ENCODE measurements around the gene MPEG1.

MPEG1 gene

DNA sequence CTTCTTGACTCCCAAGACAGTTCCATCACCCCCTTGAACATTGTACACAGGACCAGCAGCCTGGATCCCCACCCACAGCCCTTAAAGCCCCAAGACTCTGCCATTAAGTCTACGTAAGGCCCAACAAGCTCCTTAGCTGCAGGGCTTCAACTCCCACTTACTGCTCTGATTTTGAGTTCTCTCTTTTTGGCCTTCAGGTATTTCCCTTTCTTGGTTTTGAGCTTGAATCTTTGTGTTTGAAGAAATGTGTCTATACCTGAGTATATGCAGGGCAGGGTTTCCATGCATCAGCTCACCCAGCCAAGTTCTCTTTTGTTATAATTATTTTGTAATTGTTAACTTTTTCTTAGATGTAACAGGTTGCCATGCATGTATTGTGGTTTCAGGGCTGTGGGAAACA lies 10.4 kb upstream of the MPEG1 start (continued):
- TF ChIP-seq TSHZ2 (CRISPR knock-in tag; IDR thresholded peaks at IDR 0.05) = no peak
- TF ChIP-seq ARNTL (CRISPR knock-in tag; IDR thresholded peaks at IDR 0.05; ENCODE audit: borderline replicate concordance, low read depth) = no peak

GRCh38 chr11:59222464-59223060 lies 9.8 kb upstream of the MPEG1 start:
- TF ChIP-seq RARB (CRISPR knock-in tag; IDR thresholded peaks at IDR 0.05) (no peak), ZNF8 (CRISPR knock-in tag; IDR thresholded peaks at IDR 0.05) (no peak), ZNF565 (CRISPR knock-in tag; conservative IDR thresholded peaks at IDR 0.05; ENCODE audit: low read depth) (no peak), ZFP30 (CRISPR knock-in tag; IDR thresholded peaks at IDR 0.05) (no peak)
- ATAC-seq = no peak

DNA sequence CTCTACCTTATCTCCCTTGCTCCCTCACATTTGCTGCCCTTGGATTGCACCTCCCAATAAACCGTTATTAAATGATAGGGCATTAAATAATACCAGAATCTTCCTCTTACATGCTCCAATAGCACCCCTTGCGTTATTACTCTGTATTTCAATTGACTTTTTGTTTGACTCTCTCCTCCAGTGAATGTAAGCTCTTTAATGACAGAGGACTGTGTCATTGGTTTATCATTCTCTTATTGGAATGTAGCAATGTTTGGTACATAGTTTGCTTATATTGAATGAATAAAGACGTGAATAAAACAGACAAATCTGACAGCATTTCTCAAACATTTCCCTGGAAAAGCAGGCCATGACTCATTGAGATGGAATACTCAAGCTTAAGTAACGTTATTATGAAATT lies 8.7 kb upstream of the MPEG1 start:
- no peak for TF ChIP-seq ARNTL (CRISPR knock-in tag; IDR thresholded peaks at IDR 0.05; ENCODE audit: borderline replicate concordance, low read depth)
- TF ChIP-seq SNAI2 (CRISPR knock-in tag; IDR thresholded peaks at IDR 0.05) = no peak
- TF ChIP-seq GLIS3 (CRISPR knock-in tag; IDR thresholded peaks at IDR 0.05) = no peak
- TF ChIP-seq CSRNP3 (CRISPR knock-in tag; IDR thresholded peaks at IDR 0.05) = no peak
- TF ChIP-seq TCF4 (CRISPR knock-in tag; IDR thresholded peaks at IDR 0.05; ENCODE audit: borderline replicate concordance) = no peak
- no peak for TF ChIP-seq TSHZ2 (CRISPR knock-in tag; IDR thresholded peaks at IDR 0.05)
- no peak for TF ChIP-seq ZNF8 (CRISPR knock-in tag; IDR thresholded peaks at IDR 0.05)
- TF ChIP-seq RARB (CRISPR knock-in tag; IDR thresholded peaks at IDR 0.05) = no peak
- no peak; the same call in 2 of the 3 replicates for ATAC-seq

DNA sequence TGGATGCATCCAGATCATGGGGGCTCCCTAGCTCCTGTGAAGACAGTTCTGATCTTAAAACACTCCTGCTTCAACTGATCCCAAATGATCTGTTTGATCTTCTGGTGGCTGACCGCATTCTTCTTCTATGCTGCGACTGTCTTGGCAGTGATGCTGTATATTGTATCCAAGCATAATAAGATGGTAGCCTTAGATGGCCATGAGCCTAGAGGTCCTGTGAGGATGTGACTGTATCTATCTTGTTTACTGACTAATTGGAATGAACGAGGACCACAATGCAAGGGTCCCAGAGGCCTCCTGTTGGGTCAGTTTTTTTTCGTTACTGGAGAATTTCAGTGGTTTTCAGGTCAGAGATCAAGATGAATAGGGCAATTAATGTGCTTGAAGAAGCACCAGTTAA lies 7.1 kb upstream of the MPEG1 start:
- no peak for ATAC-seq
- TF ChIP-seq, protein P1, sequence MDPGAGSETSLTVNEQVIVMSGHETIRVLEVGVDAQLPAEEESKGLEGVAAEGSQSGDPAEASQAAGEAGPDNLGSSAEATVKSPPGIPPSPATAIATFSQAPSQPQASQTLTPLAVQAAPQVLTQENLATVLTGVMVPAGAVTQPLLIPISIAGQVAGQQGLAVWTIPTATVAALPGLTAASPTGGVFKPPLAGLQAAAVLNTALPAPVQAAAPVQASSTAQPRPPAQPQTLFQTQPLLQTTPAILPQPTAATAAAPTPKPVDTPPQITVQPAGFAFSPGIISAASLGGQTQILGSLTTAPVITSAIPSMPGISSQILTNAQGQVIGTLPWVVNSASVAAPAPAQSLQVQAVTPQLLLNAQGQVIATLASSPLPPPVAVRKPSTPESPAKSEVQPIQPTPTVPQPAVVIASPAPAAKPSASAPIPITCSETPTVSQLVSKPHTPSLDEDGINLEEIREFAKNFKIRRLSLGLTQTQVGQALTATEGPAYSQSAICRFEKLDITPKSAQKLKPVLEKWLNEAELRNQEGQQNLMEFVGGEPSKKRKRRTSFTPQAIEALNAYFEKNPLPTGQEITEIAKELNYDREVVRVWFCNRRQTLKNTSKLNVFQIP (CRISPR knock-in tag; IDR thresholded peaks at IDR 0.05; ENCODE audit: borderline replicate concordance, low read depth) = no peak
- TF ChIP-seq PATZ1 (CRISPR knock-in tag; IDR thresholded peaks at IDR 0.05; ENCODE audit: borderline replicate concordance) (no peak), PPARA (CRISPR knock-in tag; IDR thresholded peaks at IDR 0.05; ENCODE audit: borderline replicate concordance) (no peak), ISL1 (CRISPR knock-in tag; IDR thresholded peaks at IDR 0.05) (no peak), ZFP30 (CRISPR knock-in tag; IDR thresholded peaks at IDR 0.05) (no peak), CSRNP3 (CRISPR knock-in tag; IDR thresholded peaks at IDR 0.05) (no peak), OSR1 (CRISPR knock-in tag; IDR thresholded peaks at IDR 0.05) (no peak), CSDC2 (CRISPR knock-in tag; IDR thresholded peaks at IDR 0.05) (no peak), ZC3H10 (CRISPR knock-in tag; IDR thresholded peaks at IDR 0.05) (no peak), TOX (CRISPR knock-in tag; IDR thresholded peaks at IDR 0.05; ENCODE audit: borderline replicate concordance) (no peak), ZNF70 (CRISPR knock-in tag; IDR thresholded peaks at IDR 0.05) (no peak), ESRRG (CRISPR knock-in tag; IDR thresholded peaks at IDR 0.05) (no peak), TSHZ2 (CRISPR knock-in tag; IDR thresholded peaks at IDR 0.05) (no peak)

All from SK-N-SH treated with all-trans-retinoic acid at 6 μM for 48 hours (cell line).